CD1c-positive myeloid dendritic cell (primary cell): Measurements from ENCODE around the gene IFT172.
"Not testable (repeated sequence)": the region's sequence is repeated elsewhere in the genome, so short reads cannot be mapped to it uniquely, and the experiment has no call there.

ENCODE experiments used
- DNase-seq: peaks from one replicate; pipeline ENCODE4 v3.0.0-alpha.2; 2016; ENCODE audit errors: extremely low spot score

The IFT172 gene

DNA sequence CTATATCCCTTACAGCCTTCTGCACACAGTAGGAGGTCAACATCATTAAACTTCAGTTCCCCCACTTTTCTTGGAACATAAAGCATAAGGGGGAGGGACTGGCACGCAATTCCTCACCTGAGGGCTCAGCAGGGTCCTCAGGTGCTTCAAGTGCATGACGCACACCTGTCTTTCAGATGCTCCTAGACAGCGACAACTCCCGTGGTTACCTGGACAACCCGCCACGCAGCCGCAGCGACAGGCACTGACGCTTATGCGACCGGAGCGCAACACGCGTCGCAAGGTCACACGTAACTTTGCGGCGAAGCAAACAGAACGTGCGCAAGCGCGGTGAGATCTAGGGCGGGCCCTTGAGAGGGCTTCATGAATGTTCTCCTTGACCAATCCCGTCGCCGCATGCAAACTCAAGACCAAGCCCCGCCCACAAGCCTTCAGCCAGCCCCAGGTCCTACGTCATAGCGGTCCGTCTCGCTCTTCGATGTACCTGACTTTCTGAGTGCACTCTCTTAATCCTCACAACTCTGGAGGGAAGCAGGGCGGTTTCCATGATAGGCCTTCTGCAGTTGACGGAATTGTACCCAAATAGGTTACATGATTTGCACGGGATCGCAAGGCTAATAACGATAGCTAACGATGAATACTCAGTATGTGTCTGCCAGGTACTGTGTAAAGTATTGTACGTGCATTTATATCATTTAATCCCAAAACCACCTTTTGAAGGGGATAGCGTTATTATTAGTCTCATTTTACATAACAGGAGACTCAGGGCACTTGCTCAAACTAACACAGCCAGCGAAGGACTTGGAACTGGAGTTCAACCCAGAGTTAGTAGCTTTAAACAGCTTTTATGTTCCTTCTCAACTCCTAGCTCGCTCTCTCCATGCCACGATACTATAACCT, at the start of gene IFT172:
TSS of gene IFT172 (minus strand) at position 246 of the 900 bp plus-strand sequence. CDS start at position 156, 90 bp downstream.
- peak; percentile 100 for DNase-seq

- DNase-seq = not testable (repeated sequence)
Observed at GRCh38 chr2:27538839-27539450, 49.4 kb upstream of the IFT172 start.

GRCh38 chr2:27537287-27537686, 47.7 kb upstream of the IFT172 start:
- no peak for DNase-seq

DNA sequence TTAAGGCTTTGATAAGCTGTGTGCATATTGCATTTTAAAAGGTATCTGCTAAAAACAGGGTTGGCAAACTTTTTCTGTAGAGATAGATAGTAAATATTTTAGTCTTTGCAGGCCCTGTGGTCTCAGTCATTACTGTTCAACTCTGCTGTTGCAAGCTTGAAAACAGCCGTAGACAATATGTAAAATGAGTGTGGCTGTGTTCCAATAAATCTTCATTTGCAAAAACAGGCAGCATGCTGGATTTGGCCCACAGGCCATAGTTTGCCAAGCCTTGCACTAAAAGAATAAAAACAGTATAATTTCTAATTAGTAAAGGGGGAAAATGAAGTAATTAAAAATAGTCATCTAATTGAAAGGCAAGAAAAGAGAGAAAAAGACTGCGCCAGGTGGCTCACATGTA, 42.4 kb upstream of the IFT172 start:
- no peak for DNase-seq

DNA sequence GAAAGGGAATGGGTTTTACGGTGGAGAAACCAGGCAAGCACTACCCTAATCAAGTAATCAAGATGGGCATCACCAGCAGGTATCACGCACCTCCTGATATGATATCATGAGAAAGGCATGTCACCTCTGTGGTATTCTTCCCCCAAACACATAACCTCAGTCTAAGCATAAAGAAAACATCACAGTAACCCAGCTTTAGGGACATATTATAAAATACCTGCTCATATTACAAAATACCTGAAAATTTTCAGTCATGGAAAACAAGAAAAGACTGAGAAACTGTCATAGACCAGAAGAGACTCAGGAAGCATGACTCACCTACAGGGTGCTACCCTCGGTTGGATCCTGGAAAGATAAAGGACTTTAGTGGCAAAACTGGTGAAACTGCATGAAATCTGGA, 37.6 kb upstream of the IFT172 start:
- no peak for DNase-seq

- no peak for DNase-seq
Observed at GRCh38 chr2:27522400-27522945, 32.9 kb upstream of the IFT172 start.

DNA sequence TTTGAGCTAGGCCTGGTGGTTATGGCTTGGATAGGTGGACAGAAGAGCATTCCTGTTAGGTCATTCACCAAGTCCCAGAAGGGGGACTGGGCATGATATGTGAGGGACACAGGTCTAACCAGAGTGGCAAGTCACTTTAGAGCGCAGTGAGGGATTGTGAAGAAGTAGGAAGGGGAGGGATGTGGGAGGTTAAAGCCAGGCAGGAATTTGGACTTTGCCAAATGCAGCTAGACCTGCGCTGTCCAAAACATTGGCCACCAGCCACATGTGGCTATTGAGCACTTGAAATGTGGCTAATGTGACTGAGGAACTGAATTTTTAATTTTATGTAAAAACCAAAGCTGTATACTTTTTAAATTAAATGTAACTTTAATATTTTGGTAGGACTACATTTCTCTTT, 30.8 kb upstream of the IFT172 start:
- DNase-seq = no peak

GRCh38 chr2:27518782-27519113, 29.2 kb upstream of the IFT172 start:
- no peak for DNase-seq

DNA sequence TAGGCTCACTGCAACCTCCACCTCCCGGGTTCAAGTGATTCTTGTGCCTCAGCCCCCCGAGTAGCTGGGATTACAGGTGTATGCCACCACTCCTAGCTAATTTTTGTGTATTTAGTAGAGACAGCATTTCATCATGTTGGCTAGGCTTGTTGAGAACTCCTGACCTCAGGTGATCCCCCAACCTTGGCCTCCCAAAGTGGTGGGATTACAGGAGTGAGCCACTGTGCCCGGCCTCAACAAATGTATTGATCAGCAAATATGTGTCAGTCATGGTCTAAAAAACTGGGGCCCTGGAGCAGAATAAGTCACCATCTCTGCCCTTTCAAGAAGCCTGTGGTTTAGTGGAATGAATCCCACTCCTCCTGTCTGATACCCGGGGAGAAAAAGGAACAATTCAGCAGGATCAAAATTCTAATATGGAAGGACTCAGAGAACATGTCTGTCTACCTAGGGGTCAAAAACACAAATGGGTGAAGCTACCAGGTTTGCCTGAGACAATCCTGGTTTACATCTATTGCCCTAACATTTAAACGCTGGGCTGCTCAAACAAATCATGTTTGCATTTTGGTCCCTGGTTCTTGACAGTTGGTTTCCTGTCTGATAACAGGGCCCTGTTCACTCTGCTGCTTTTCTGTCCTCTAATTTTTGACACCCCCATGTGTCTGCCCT, 28.7 kb upstream of the IFT172 start:
- DNase-seq = no peak

GRCh38 chr2:27509326-27509725, 19.8 kb upstream of the IFT172 start:
- no peak for DNase-seq

DNA sequence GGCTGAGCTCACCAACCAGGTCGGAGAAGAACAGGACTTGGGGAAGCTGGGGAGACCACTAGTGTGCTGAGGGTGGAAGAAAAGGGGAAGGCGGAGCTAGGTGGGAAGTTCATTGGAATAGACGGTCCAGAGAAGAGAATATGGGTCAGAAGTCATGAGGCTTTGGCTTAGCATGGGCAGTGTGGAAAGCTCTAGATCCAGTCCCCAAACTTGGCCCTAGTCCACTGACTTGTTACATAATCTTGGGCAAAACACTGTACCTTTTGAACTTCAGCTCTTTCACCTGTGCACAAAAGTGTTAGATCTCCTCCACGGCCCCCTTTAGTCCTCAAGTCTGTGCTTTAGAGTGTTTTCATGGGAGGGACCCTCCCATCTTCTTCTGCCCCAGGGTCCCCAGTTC, 17.8 kb upstream of the IFT172 start:
- no peak for DNase-seq

GRCh38 chr2:27506587-27506986, 17.0 kb upstream of the IFT172 start:
- DNase-seq = no peak

DNA sequence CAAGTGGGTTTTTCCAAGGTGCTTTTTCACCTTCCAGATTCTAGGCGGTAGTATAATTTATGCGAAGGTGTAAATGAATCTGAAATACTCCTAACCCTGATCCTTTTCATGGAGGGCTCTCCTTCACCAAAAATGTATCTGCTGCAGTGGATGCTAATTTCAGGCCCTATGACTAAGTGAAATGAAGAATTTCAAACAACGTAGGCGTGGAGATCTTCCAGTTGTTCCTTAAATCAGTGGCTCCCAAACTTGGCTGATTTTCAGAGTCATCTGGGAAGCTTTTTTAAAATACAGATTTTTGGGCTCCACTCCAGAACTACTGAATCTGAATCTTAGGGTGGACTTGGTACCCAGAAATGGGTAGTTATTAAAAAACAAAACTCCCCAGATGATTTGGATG, 12.6 kb upstream of the IFT172 start:
- DNase-seq = no peak

GRCh38 chr2:27501042-27501441, 11.5 kb upstream of the IFT172 start:
- DNase-seq = no peak

GRCh38 chr2:27498975-27499374, 9.4 kb upstream of the IFT172 start:
- DNase-seq = no peak

GRCh38 chr2:27497288-27497627, 7.7 kb upstream of the IFT172 start:
- DNase-seq = no peak

GRCh38 chr2:27496357-27497287, 7.1 kb upstream of the IFT172 start, which contains the start of gene GCKR:
GCKR (plus strand) TSS chr2:27496839; CDS start chr2:27496905, 66 bp downstream.
- DNase-seq = peak; percentile 44

DNA sequence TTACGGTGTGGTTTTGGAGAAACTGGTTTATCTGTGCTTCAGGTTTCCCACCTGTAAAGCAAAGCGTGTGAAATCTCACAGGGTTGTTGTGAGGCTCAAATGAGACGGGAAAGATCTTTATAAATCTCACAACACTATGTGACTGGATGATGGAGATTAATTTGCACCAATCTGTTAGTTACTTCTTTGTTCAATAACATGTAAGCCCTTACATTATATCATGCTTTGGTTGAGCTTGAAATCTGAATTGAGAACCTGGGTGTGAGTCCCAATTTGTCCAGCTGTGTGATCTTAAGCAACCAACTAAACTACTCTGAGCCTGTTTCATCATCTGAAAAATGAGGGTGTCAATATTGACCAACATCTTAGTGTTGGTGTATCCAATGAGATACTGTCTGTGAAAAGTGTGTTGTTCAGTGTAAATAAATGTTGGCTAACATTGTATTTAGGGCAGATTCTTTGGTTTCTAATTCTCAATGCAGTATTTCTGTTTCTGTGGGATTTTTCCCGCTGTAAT, 6.4 kb upstream of the IFT172 start:
- no peak for DNase-seq

GRCh38 chr2:27494944-27495554, 5.5 kb upstream of the IFT172 start, which contains the start of gene FNDC4:
FNDC4 (minus strand) TSS chr2:27495200; CDS start chr2:27494679, 521 bp downstream.
- DNase-seq = peak; percentile 26

- DNase-seq = peak; percentile 10
Observed at GRCh38 chr2:27494284-27494943, 4.9 kb upstream of the IFT172 start.
